ENCODE data around the gene FOXL2.
"Not testable (repeated sequence)": the region's sequence is repeated elsewhere in the genome, so short reads cannot be mapped to it uniquely, and the experiment has no call there.

DNA sequence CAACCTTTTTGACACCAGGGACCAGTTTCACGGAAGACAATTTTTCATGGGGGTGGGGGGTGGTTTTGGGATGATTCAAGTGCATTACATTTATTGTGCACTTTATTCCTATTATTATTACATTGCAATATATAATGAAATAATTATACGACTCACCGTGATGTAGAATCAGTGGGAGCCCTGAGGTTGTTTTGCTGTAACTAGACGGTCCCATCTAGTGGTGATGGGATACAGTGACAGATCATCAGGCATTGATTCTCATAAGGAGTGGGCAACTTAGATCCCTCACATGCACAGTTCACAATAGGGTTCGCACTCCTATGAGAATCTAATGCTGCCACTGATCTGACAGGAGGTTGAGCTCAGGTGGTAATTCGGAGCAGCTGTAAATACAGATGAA lies 24.5 kb downstream of the FOXL2 start:
- TF ChIP-seq, protein P1, sequence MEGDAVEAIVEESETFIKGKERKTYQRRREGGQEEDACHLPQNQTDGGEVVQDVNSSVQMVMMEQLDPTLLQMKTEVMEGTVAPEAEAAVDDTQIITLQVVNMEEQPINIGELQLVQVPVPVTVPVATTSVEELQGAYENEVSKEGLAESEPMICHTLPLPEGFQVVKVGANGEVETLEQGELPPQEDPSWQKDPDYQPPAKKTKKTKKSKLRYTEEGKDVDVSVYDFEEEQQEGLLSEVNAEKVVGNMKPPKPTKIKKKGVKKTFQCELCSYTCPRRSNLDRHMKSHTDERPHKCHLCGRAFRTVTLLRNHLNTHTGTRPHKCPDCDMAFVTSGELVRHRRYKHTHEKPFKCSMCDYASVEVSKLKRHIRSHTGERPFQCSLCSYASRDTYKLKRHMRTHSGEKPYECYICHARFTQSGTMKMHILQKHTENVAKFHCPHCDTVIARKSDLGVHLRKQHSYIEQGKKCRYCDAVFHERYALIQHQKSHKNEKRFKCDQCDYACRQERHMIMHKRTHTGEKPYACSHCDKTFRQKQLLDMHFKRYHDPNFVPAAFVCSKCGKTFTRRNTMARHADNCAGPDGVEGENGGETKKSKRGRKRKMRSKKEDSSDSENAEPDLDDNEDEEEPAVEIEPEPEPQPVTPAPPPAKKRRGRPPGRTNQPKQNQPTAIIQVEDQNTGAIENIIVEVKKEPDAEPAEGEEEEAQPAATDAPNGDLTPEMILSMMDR (IDR thresholded peaks at IDR 0.05 in 2 of 3, conservative IDR thresholded peaks at IDR 0.05 in 1 of 3; ENCODE audit: insufficient read depth in 2 of 3, low read depth in 1 of 3, low read length in 3 of 3): 0 out of 6 replicates have a peak, but pooled peaks of 1 of the 3 experiments have one; percentile 5
- not testable (repeated sequence) for TF ChIP-seq HDAC6 (IDR thresholded peaks at IDR 0.05; ENCODE audit: low read depth, low read length); ZNF224 (CRISPR knock-in tag; IDR thresholded peaks at IDR 0.05); ZNF699 (CRISPR knock-in tag; IDR thresholded peaks at IDR 0.05; ENCODE audit: insufficient replicate concordance); MYBL2 (IDR thresholded peaks at IDR 0.05; ENCODE audit: low read depth); MYBL2 (CRISPR knock-in tag; IDR thresholded peaks at IDR 0.05; ENCODE audit: borderline replicate concordance); POLR2A (conservative IDR thresholded peaks at IDR 0.05)
